K562 (cell line): ENCODE data around the gene SAXO1. TPM values are rescaled to one million over a fixed set of nuclear protein-coding genes. Genes with fewer than 3 reads are reported as not detected.

ENCODE experiments used
- ATAC-seq: fragments of 200-7000 bp; cut with Tn5 transposase; 3 replicates; pipeline ENCODE4 v1.9.1; 2020; ENCODE audit warnings: moderate library complexity
- BruUV-seq: library from RNA; stranded (reverse); fragments of 400-500 nt; replicated peaks from 2 replicates; lab custom pipeline; 2021; lab: Mats Ljungman, UMichigan
- CTCF ChIA-PET: fragments of 300-600 bp; formaldehyde crosslinking; extraction: SDS; loops from one replicate; lab custom pipeline; 2021; ENCODE audit warnings: low intra/inter-chr PET ratio; lab: Yijun Ruan, JAX
- POLR2A ChIA-PET: fragments of 300-600, 350-650 bp; sonication (Branson Sonifier 250); formaldehyde crosslinking; extraction: SDS; loops from one replicate; lab custom pipeline; 2021; ENCODE audit warnings: antibody characterized with exemption, inconsistent platforms; lab: Yijun Ruan, JAX
- DNase-seq, 4 experiments: peaks; one replicate each; pipeline versions ENCODE4 v3.0.0 to v3.0.0-alpha.2; 2011 to 2018; ENCODE audit warnings: low spot score in 3 of 4, mixed read lengths in 3 of 4; ENCODE audit errors: extremely low read depth in 1 of 4
- FAIRE-seq: peaks from 2 replicates; lab custom pipeline; 2011; peaks lifted over from hg19 to GRCh38; lab: Jason Lieb, UNC
- H2AFZ ChIP-seq: 2 replicates; pipeline ENCODE4 v1.6.0; 2011; ENCODE audit warnings: low read depth, low read length, control low read depth, inconsistent platforms
- H3K27ac ChIP-seq: fragments of 200-600 bp; 3 replicates; pipeline ENCODE4 v1.8.0; 2011; ENCODE audit warnings: low read depth, mild to moderate bottlenecking, control low read depth, inconsistent platforms, low read length, moderate library complexity, mixed read lengths; ENCODE audit errors: extremely low read depth
- H3K27me3 ChIP-seq, 2 experiments: fragments of 300-600 bp in 1 of 2; 2 replicates in 1 of 2; 3 replicates in 1 of 2; pipeline versions ENCODE4 v1.6.0 to v1.8.0; 2011; ENCODE audit warnings: inconsistent platforms in 2 of 2, low read length in 2 of 2, mild to moderate bottlenecking in 1 of 2, mixed read lengths in 1 of 2, moderate library complexity in 1 of 2; ENCODE audit not compliant: control insufficient read depth in 2 of 2, insufficient read depth in 2 of 2
- H3K36me3 ChIP-seq: fragments of 300-600 bp; 3 replicates; pipeline ENCODE4 v1.8.0; 2011; ENCODE audit warnings: mild to moderate bottlenecking, low read length, inconsistent platforms; ENCODE audit not compliant: control insufficient read depth, insufficient read depth
- H3K4me1 ChIP-seq, 2 experiments: fragments of 200-600 bp in 1 of 2; replicated peaks in 1 of 2; 2 replicates in 1 of 2; 3 replicates in 1 of 2; pipeline versions ENCODE4 v1.5.1 to v1.8.0; 2011; ENCODE audit warnings: inconsistent platforms in 2 of 2, low read length in 2 of 2, mild to moderate bottlenecking in 1 of 2, mixed read lengths in 1 of 2, moderate library complexity in 1 of 2; ENCODE audit not compliant: control insufficient read depth in 2 of 2, insufficient read depth in 2 of 2
- H3K4me2 ChIP-seq: 2 replicates; pipeline ENCODE4 v1.6.1; 2011; ENCODE audit warnings: low read length, control low read depth, inconsistent platforms, mixed read lengths; ENCODE audit not compliant: insufficient read depth
- H3K4me3 ChIP-seq: fragments of 200-600 bp; sonication (generic), shearing (Covaris generic); 2 replicates; pipeline ENCODE4 v1.5.1; 2016; ENCODE audit warnings: control low read depth, inconsistent platforms
- H3K79me2 ChIP-seq: fragments of 200-600 bp; 3 replicates; pipeline ENCODE4 v1.8.0; 2011; ENCODE audit warnings: low read length, inconsistent platforms; ENCODE audit not compliant: control insufficient read depth, insufficient read depth
- H3K9ac ChIP-seq, 2 experiments: 2 replicates each; pipeline versions ENCODE4 v1.6.0 to v1.6.1; 2011; ENCODE audit warnings: low read depth in 2 of 2, low read length in 2 of 2, control low read depth in 1 of 2, inconsistent platforms in 1 of 2, mild to moderate bottlenecking in 1 of 2, mixed read lengths in 1 of 2; ENCODE audit not compliant: insufficient read depth in 1 of 2
- H3K9me1 ChIP-seq: one replicate; pipeline ENCODE4 v1.6.0; 2011; ENCODE audit warnings: inconsistent platforms, mild to moderate bottlenecking, low read length, moderate library complexity; ENCODE audit not compliant: control insufficient read depth, insufficient read depth
- H3K9me3 ChIP-seq: replicated peaks from 2 replicates; pipeline ENCODE4 v1.5.1; 2011; ENCODE audit warnings: low read depth, low read length, inconsistent platforms; ENCODE audit not compliant: control insufficient read depth, insufficient read depth
- H4K20me1 ChIP-seq: replicated peaks from 2 replicates; pipeline ENCODE4 v1.6.1; 2011; ENCODE audit warnings: low read length, inconsistent platforms, mixed read lengths; ENCODE audit not compliant: control insufficient read depth, insufficient read depth
- BCL6 ChIP-seq: fragments of 250-450 bp; sonication (Bioruptor Pico); IDR thresholded peaks from 2 replicates; pipeline ENCODE4 v1.4.0; 2020
- CTCF ChIP-seq, 3 experiments: IDR thresholded peaks in 2 of 3; conservative IDR thresholded peaks in 1 of 3; 2 replicates each; pipeline ENCODE4 v1.5.1; 2011 to 2012; ENCODE audit warnings: low read length in 3 of 3, mild to moderate bottlenecking in 3 of 3, control low read depth in 2 of 3, improper control_type of control experiment in 1 of 3, inconsistent platforms in 1 of 3, low read depth in 1 of 3, mixed read lengths in 1 of 3, moderate library complexity in 1 of 3; ENCODE audit not compliant: insufficient read depth in 2 of 3
- GABPB1 ChIP-seq: sonication (generic); formaldehyde crosslinking; IDR thresholded peaks from 2 replicates; pipeline ENCODE4 v1.8.0; 2022; ENCODE audit warnings: mild to moderate bottlenecking, missing genetic modification reagents
- SFPQ ChIP-seq: fragments of 200-400 bp; formaldehyde crosslinking; IDR thresholded peaks from 2 replicates; pipeline ENCODE4 v1.6.1; 2017; ENCODE audit warnings: mild to moderate bottlenecking, low read depth, low read length, moderate library complexity
- SIRT6 ChIP-seq: IDR thresholded peaks from one replicate; pipeline ENCODE4 v1.6.1; 2012; ENCODE audit warnings: low read depth, mild to moderate bottlenecking, control low read depth, inconsistent platforms, low read length, moderate library complexity
- TCFL5 ChIP-seq: fragments of 250-450 bp; sonication (Bioruptor Pico); conservative IDR thresholded peaks from 2 replicates; pipeline ENCODE4 v1.6.1; 2021; ENCODE audit warnings: mild to moderate bottlenecking, moderate library complexity, matching md5 sums
- ZNF12 ChIP-seq: sonication (generic); formaldehyde crosslinking; IDR thresholded peaks from 2 replicates; pipeline ENCODE4 v1.4.0; 2020; ENCODE audit warnings: mild to moderate bottlenecking, missing genetic modification reagents
- WGBS: fragments of 100-300 bp; shearing (Covaris generic); methylation state at CpG from one replicate; pipeline ENCODE4 v1.1.6; 2016; ENCODE audit warnings: low coverage, mixed read lengths; ENCODE audit not compliant: insufficient coverage; ENCODE audit errors: missing lambda C conversion rate; 5-methylcytosine and 5-hydroxymethylcytosine counted together
- in situ Hi-C: fragments of 300-500 bp; cut with MboI; formaldehyde crosslinking; loops from 4 replicates; pipeline ENCODE4 v1.15.0; 2018; ENCODE audit warnings: inconsistent platforms, mixed read lengths
- intact Hi-C: fragments of 100-400 bp; cut with micrococcal nuclease; formaldehyde crosslinking; loops from 2 replicates; pipeline ENCODE4 v1.14.2; 2022
- polyA plus RNA-seq, 8 experiments: library from polyadenylated mRNA; depleted of rRNA in 4 of 8; stranded (reverse) in 5 of 8; unstranded in 3 of 8; fragments of >200 nt; fragmentation: Nextera tagmentation in 2 of 8; fragmentation: Illumina TruSeq in 1 of 8; extraction: Ambion mirVana in 2 of 8; extraction: Trizol in 1 of 8; gene quantifications; 2 replicates each; pipeline versions ENCODE4 v1.2.1 to v1.2.3, GENCODE V29; 2011 to 2014; ENCODE audit warnings: inconsistent platforms in 1 of 8, missing spikeins in 1 of 8
- total RNA-seq, 7 experiments: library from RNA; depleted of rRNA in 6 of 7; stranded (reverse); fragments of >200 nt in 6 of 7; fragmentation: Illumina TruSeq in 2 of 7; extraction: Trizol in 2 of 7; gene quantifications; 2 replicates each; pipeline versions ENCODE4 v1.2.1 to v1.2.3, GENCODE V29; 2011 to 2021; ENCODE audit warnings: low replicate concordance in 1 of 7
- TF ChIP-seq, protein P1 (sequence below): fragments of 450-650 bp; formaldehyde crosslinking; IDR thresholded peaks from 2 replicates; pipeline ENCODE4 v1.4.0; 2020; ENCODE audit warnings: mild to moderate bottlenecking, moderate library complexity
- TF ChIP-seq, protein P2 (sequence below): sonication (generic); formaldehyde crosslinking; IDR thresholded peaks from 2 replicates; pipeline ENCODE4 v1.5.0; 2020; ENCODE audit warnings: missing genetic modification reagents
- TF ChIP-seq, protein P3 (sequence below): fragments of 250-450 bp; sonication (Bioruptor Pico); IDR thresholded peaks from 2 replicates; pipeline ENCODE4 v1.5.0; 2021; ENCODE audit warnings: mild to moderate bottlenecking, borderline replicate concordance

The SAXO1 gene
- total and polyA plus RNA-seq, 9 of the 15 experiments (the other 6 are each of a cell fraction or from before 2014, with no cell fraction given), result 0.04 TPM; not detected in 8

- no peaks in the 10 kb centered on the region for H3K4me1 ChIP-seq
- ChIA-PET CTCF (no interaction called here), POLR2A (interaction anchor here (0.6 kb wide), 1 partner anchor 368 kb away, joined by 3 read pairs; no protein-coding TSS in a partner anchor)
- H3K9ac ChIP-seq, result no peak overlapping the region
- H3K4me2 ChIP-seq, result no peak overlapping the region
- intact Hi-C loops, result no loop called here
- H2AFZ ChIP-seq, result no peak overlapping the region
- 0% methylated on average over 1 of the region's 3 CpGs for WGBS
- no peaks in the 10 kb centered on the region for H3K79me2 ChIP-seq
- DNase-seq, result no peak
- no peak overlapping the region for H3K4me3 ChIP-seq
- no peaks in the 10 kb centered on the region for H4K20me1 ChIP-seq
- no peak for FAIRE-seq
- in situ Hi-C loops, result loop anchor here (10.0 kb wide), 2 partner anchors 766 to 1216 kb away; no protein-coding TSS in a partner anchor
- no peak overlapping the region for H3K27ac ChIP-seq
- no peaks in the 10 kb centered on the region for H3K36me3 ChIP-seq
- BruUV-seq, result no TSS peak
- no peaks in the 10 kb centered on the region for H3K9me3 ChIP-seq
- no peaks in the 10 kb centered on the region for H3K9me1 ChIP-seq
- no peak for ATAC-seq
- H3K27me3 ChIP-seq, result no peaks in the 10 kb centered on the region
- TF ChIP-seq BCL6 (no peak), CTCF (IDR thresholded peaks at IDR 0.05 in 2 of 3, conservative IDR thresholded peaks at IDR 0.05 in 1 of 3; ENCODE audit: insufficient read depth in 2 of 3, low read depth in 1 of 3, low read length in 3 of 3) (no peak), TCFL5 (no peak), ZNF12 (no peak), SIRT6 (no peak), SFPQ (no peak), GABPB1 (CRISPR knock-in tag) (no peak)
- TF ChIP-seq, protein P1, sequence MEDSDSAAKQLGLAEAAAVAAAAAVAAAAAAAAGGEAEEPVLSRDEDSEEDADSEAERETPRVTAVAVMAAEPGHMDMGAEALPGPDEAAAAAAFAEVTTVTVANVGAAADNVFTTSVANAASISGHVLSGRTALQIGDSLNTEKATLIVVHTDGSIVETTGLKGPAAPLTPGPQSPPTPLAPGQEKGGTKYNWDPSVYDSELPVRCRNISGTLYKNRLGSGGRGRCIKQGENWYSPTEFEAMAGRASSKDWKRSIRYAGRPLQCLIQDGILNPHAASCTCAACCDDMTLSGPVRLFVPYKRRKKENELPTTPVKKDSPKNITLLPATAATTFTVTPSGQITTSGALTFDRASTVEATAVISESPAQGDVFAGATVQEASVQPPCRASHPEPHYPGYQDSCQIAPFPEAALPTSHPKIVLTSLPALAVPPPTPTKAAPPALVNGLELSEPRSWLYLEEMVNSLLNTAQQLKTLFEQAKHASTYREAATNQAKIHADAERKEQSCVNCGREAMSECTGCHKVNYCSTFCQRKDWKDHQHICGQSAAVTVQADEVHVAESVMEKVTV (CRISPR knock-in tag), result no peak
- TF ChIP-seq, protein P2, sequence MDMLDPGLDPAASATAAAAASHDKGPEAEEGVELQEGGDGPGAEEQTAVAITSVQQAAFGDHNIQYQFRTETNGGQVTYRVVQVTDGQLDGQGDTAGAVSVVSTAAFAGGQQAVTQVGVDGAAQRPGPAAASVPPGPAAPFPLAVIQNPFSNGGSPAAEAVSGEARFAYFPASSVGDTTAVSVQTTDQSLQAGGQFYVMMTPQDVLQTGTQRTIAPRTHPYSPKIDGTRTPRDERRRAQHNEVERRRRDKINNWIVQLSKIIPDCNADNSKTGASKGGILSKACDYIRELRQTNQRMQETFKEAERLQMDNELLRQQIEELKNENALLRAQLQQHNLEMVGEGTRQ, result no peak
- TF ChIP-seq, protein P3, sequence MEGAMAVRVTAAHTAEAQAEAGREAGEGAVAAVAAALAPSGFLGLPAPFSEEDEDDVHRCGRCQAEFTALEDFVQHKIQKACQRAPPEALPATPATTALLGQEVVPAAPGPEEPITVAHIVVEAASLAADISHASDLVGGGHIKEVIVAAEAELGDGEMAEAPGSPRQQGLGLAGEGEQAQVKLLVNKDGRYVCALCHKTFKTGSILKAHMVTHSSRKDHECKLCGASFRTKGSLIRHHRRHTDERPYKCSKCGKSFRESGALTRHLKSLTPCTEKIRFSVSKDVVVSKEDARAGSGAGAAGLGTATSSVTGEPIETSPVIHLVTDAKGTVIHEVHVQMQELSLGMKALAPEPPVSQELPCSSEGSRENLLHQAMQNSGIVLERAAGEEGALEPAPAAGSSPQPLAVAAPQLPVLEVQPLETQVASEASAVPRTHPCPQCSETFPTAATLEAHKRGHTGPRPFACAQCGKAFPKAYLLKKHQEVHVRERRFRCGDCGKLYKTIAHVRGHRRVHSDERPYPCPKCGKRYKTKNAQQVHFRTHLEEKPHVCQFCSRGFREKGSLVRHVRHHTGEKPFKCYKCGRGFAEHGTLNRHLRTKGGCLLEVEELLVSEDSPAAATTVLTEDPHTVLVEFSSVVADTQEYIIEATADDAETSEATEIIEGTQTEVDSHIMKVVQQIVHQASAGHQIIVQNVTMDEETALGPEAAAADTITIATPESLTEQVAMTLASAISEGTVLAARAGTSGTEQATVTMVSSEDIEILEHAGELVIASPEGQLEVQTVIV (CRISPR knock-in tag), result no peak
Observed at GRCh38 chr9:19020886-19021455, 12.0 kb downstream of the SAXO1 start.
